Jurkat, Clone E6-1 (cell line): ENCODE measurements around the gene EYS.
"Not testable (repeated sequence)": the region's sequence is repeated elsewhere in the genome, so short reads cannot be mapped to it uniquely, and the experiment has no call there.

Source experiments
- DNase-seq: peaks from one replicate; pipeline ENCODE4 v3.0.0-alpha.2; 2011; ENCODE audit warnings: low read depth, low spot score
- H3K4me3 ChIP-seq: 2 replicates; pipeline ENCODE4 v1.5.1; 2011; ENCODE audit warnings: mild to moderate bottlenecking, low read length, control low read depth, moderate library complexity

EYS gene

GRCh38 chr6:64258302-64258701, 1448.7 kb downstream of the EYS start:
- no peak for DNase-seq

DNA sequence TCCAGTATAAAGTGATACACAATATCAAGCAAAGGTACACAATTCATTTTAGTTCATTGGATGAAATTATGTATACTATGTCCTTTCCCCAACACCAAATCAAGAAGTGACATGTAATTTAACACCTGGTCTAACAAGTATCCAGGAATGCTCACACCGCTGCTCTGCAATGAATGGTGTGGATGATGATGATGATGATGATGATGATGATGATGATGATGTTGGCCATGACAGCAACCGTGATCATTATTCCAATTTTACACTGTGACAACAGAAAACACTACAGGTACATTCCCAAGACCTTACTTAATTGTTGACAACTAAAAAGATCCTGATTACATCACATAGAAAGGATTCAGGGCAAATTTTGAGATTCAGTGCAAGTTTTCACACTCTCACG, 1449.4 kb downstream of the EYS start:
- no peak for DNase-seq

More at GRCh38 chr6:64258302-64258701, 1448.7 kb downstream of the EYS start:
- no peak overlapping the region for H3K4me3 ChIP-seq

GRCh38 chr6:64256483-64256882, 1450.5 kb downstream of the EYS start:
- no peak for DNase-seq

More for the DNA sequence above, 1449.4 kb downstream of the EYS start:
- H3K4me3 ChIP-seq: no peak overlapping the region

GRCh38 chr6:64255000-64255399, 1452.0 kb downstream of the EYS start:
- no peak overlapping the region for H3K4me3 ChIP-seq
- DNase-seq: no peak

More at GRCh38 chr6:64256483-64256882, 1450.5 kb downstream of the EYS start:
- H3K4me3 ChIP-seq: no peak overlapping the region

- no peak overlapping the region for H3K4me3 ChIP-seq
- DNase-seq: no peak
These were observed 1452.5 kb downstream of the EYS start for GRCh38 chr6:64254558-64254957.

GRCh38 chr6:64252256-64252655, 1454.8 kb downstream of the EYS start:
- no peak overlapping the region for H3K4me3 ChIP-seq
- no peak for DNase-seq

DNA sequence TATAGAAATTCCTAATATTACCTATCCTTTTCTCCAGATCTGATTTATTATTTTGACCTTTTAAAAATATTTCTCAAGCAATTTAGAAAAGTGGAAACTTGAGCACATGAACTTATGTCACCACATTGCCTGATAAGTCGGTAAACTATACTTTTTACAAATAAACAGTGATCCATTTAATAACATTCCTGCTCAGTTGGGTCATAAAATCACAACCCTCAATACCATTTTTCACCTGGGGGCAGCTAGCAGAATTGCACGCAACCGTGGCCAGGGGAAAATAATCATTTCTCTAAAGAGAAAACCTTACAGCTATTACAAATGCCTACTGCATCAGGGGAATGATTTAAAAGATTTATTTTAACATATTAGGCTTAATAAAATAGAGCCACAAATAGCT, 1456.9 kb downstream of the EYS start:
- no peak overlapping the region for H3K4me3 ChIP-seq
- DNase-seq: no peak

GRCh38 chr6:64249115-64249514, 1457.9 kb downstream of the EYS start:
- DNase-seq: no peak
- H3K4me3 ChIP-seq: no peak overlapping the region

GRCh38 chr6:64243618-64244017, 1463.4 kb downstream of the EYS start:
- DNase-seq: no peak
- no peak overlapping the region for H3K4me3 ChIP-seq

- DNase-seq, H3K4me3 ChIP-seq: not testable (repeated sequence)
These were observed 1468.1 kb downstream of the EYS start for GRCh38 chr6:64238908-64239307.

- DNase-seq: no peak
- H3K4me3 ChIP-seq: no peak overlapping the region
These were observed 1469.0 kb downstream of the EYS start for GRCh38 chr6:64238071-64238470.

GRCh38 chr6:64233746-64234145, 1473.3 kb downstream of the EYS start:
- H3K4me3 ChIP-seq: no peak overlapping the region
- no peak for DNase-seq

DNA sequence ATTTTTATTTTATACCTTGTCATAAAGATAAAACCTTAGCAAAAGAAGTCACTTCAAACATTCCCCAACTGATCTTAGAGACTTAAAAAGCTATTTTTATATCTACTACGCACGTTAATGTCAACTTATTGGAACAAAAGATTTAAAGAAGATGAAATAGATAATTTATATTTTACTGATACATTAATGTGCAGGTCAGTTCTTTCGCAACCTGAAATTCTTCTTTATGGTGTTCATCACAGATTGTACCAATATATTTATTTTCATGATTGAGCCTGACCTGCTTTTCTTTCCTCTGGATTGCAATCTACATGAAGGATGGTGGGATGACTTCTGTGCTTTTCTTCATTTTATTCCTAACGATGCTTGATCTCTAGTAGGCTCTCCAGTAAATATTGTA, 1475.1 kb downstream of the EYS start:
- no peak for DNase-seq
- H3K4me3 ChIP-seq: no peak overlapping the region

GRCh38 chr6:64230530-64230929, 1476.5 kb downstream of the EYS start:
- no peak for DNase-seq
- no peak overlapping the region for H3K4me3 ChIP-seq

GRCh38 chr6:64227863-64228262, 1479.2 kb downstream of the EYS start:
- H3K4me3 ChIP-seq: no peak overlapping the region
- no peak for DNase-seq

- H3K4me3 ChIP-seq: no peak overlapping the region
- no peak for DNase-seq
These were observed 1481.5 kb downstream of the EYS start for GRCh38 chr6:64225503-64225902.

DNA sequence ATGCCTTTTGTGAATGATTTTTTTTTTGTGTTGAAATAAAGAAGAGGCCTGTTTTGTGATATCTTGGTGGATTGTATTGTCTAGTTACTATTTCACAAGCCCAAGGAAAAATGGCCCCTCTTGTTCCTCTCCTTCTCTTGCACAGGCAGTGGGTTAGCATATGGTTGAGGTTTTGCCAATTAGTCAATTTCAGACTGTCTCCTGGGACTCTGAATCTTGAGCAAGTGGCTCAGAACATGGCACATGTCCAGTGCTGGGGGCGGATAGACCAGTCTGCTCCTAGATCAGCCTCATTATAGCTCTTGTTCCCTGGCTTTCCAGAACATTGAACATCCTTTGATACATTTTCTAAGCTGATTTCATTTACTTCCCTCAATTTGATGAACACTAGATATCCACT, 1482.2 kb downstream of the EYS start:
- H3K4me3 ChIP-seq: no peak overlapping the region
- DNase-seq: no peak

- DNase-seq: no peak
- H3K4me3 ChIP-seq: no peak overlapping the region
These were observed 1485.2 kb downstream of the EYS start for GRCh38 chr6:64221776-64222175.

GRCh38 chr6:64220801-64221200, 1486.2 kb downstream of the EYS start:
- no peak for DNase-seq
- H3K4me3 ChIP-seq: no peak overlapping the region

- H3K4me3 ChIP-seq: no peak overlapping the region
- no peak for DNase-seq
These were observed 1489.1 kb downstream of the EYS start for GRCh38 chr6:64217721-64218620.

DNA sequence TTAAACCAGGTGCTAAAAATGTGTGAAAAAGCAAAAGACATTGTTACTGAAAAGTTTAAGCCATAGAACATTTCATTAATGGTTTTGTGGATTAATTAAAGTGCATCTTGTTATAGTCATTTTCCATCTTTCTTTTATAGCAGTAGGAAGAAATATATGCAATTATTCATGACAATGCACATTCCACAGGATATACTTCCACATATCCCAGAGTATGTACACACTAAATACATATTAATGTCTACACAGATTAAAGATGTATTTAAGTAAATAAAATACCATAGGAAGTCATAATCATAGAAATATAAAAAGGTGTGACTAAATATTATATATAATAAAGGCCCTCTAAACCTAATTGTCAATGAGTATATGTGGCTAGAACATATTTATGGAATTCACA, 1492.7 kb downstream of the EYS start:
- no peak for DNase-seq
- H3K4me3 ChIP-seq: no peak overlapping the region
